NCI-H1930 (cell line): ENCODE results near the gene ANTXR2.
"Not testable (repeated sequence)": the region's sequence is repeated elsewhere in the genome, so short reads cannot be mapped to it uniquely, and the experiment has no call there.

ENCODE experiments used
- DNase-seq, 2 experiments: peaks; one replicate each; lab custom pipeline; 2025; lab: John Stamatoyannopoulos, UW

ANTXR2 gene

GRCh38 chr4:80017125-80017854 is 55.7 kb downstream of the ANTXR2 start:
- DNase-seq: no peak

- DNase-seq: no peak
These were observed 56.5 kb downstream of the ANTXR2 start for GRCh38 chr4:80016506-80016905.

- DNase-seq: no peak
These were observed 57.4 kb downstream of the ANTXR2 start for GRCh38 chr4:80015407-80016189.

GRCh38 chr4:80014531-80014930 is 58.5 kb downstream of the ANTXR2 start:
- DNase-seq: no peak

GRCh38 chr4:80012291-80012690 is 60.7 kb downstream of the ANTXR2 start:
- no peak for DNase-seq

- DNase-seq: no peak
These were observed 61.3 kb downstream of the ANTXR2 start for GRCh38 chr4:80011636-80012236.

GRCh38 chr4:80010316-80010715 is 62.7 kb downstream of the ANTXR2 start:
- DNase-seq: no peak

- DNase-seq: no peak
These were observed 63.2 kb downstream of the ANTXR2 start for GRCh38 chr4:80009806-80010205.

GRCh38 chr4:80008971-80009370 is 64.1 kb downstream of the ANTXR2 start:
- no peak for DNase-seq

- DNase-seq: no peak
These were observed 64.7 kb downstream of the ANTXR2 start for GRCh38 chr4:80008351-80008750.

GRCh38 chr4:80007745-80008149 is 65.3 kb downstream of the ANTXR2 start:
- DNase-seq: no peak

GRCh38 chr4:80006935-80007744 is 65.9 kb downstream of the ANTXR2 start:
- DNase-seq: no peak

GRCh38 chr4:80005863-80006262 is 67.2 kb downstream of the ANTXR2 start:
- no peak for DNase-seq

- DNase-seq: no peak
These were observed 68.7 kb downstream of the ANTXR2 start for GRCh38 chr4:80004319-80004718.

GRCh38 chr4:80002559-80002958 is 70.5 kb downstream of the ANTXR2 start:
- not testable (repeated sequence) for DNase-seq

GRCh38 chr4:79999048-79999447 is 74.0 kb downstream of the ANTXR2 start:
- not testable (repeated sequence) for DNase-seq

GRCh38 chr4:79998201-79998600 is 74.8 kb downstream of the ANTXR2 start:
- DNase-seq: peak in 1 of 2 experiments; percentile 48

GRCh38 chr4:79996851-79997250 is 76.2 kb downstream of the ANTXR2 start:
- no peak for DNase-seq

- DNase-seq: no peak
These were observed 79.6 kb downstream of the ANTXR2 start for GRCh38 chr4:79993476-79993875.

GRCh38 chr4:79991601-79992000 is 81.4 kb downstream of the ANTXR2 start:
- DNase-seq: no peak

- DNase-seq: not testable (repeated sequence)
These were observed 81.9 kb downstream of the ANTXR2 start for GRCh38 chr4:79991100-79991499.

GRCh38 chr4:79987401-79987800 is 85.6 kb downstream of the ANTXR2 start:
- no peak for DNase-seq
